HFFc6 (cell line): ENCODE results near the gene ZMIZ2. TPM values are rescaled to one million over a fixed set of nuclear protein-coding genes. Genes with fewer than 3 reads are reported as not detected.

Source experiments
- DNase-seq: peaks from one replicate; pipeline ENCODE4 v3.0.0-alpha.2; 2018
- H3K27ac Mint-ChIP-seq: 2 replicates; pipeline ENCODE4 v1.8.0; 2020; ENCODE audit warnings: mild to moderate bottlenecking, mixed read lengths
- H3K27me3 Mint-ChIP-seq: 2 replicates; pipeline ENCODE4 v1.8.0; 2021; ENCODE audit warnings: mild to moderate bottlenecking, moderate library complexity, mixed read lengths; ENCODE audit not compliant: insufficient read depth
- H3K36me3 Mint-ChIP-seq: 2 replicates; pipeline ENCODE4 v1.8.0; 2021; ENCODE audit warnings: low read depth, mixed read lengths
- H3K4me1 Mint-ChIP-seq: 2 replicates; pipeline ENCODE4 v1.8.0; 2020; ENCODE audit warnings: low read depth, mixed read lengths
- H3K4me3 Mint-ChIP-seq: 2 replicates; pipeline ENCODE4 v1.8.0; 2020; ENCODE audit warnings: mild to moderate bottlenecking, moderate library complexity, mixed read lengths
- H3K9me3 Mint-ChIP-seq: 2 replicates; pipeline ENCODE4 v1.8.0; 2020; ENCODE audit warnings: mild to moderate bottlenecking, mixed read lengths
- total RNA-seq, 6 experiments: library from RNA; stranded (reverse); fragmentation: NEBNext Ultra II Directional; extraction: Animal tissue kit (Norgen Biotek cat#: 25700); gene quantifications; 2 replicates in 1 of 6; 3 replicates in 5 of 6; pipeline ENCODE4 v1.2.3, GENCODE V29; 2021
- TF ChIP-seq, protein P1 (sequence below): fragments of 200-600 bp; sonication (generic); IDR thresholded peaks from 2 replicates; pipeline ENCODE4 v1.5.0; 2021; ENCODE audit warnings: antibody characterized with exemption, mild to moderate bottlenecking

Gene ZMIZ2
- total RNA-seq, 6 experiments from 2014 or later: 33.2 to 42.4 (median 36.6) TPM

DNA sequence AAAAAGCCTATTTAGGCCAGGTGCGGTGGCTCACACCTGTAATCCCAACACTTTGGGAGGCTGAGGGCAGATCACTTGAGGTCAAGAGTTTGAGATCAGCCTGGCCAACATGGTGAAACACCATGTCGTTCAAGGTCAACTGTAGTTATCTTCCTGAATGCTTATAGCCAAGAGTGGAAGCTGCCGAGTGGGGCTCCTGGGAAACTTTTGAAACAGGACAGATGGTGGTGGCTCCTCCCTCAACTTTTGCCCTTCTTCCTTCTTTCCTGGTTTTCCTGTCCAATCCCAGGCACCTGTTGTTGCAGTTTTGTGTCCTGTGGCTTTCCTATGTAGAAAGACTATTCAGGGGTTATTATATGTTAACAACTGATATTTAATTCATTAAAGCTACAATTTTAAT, 39.1 kb downstream of the ZMIZ2 start:
- no peak overlapping the region for H3K27ac Mint-ChIP-seq
- no peak overlapping the region for H3K4me3 Mint-ChIP-seq
- no peaks in the 10 kb centered on the region; the same call in 1 of the 2 replicates for H3K27me3 Mint-ChIP-seq
- TF ChIP-seq, protein P1, sequence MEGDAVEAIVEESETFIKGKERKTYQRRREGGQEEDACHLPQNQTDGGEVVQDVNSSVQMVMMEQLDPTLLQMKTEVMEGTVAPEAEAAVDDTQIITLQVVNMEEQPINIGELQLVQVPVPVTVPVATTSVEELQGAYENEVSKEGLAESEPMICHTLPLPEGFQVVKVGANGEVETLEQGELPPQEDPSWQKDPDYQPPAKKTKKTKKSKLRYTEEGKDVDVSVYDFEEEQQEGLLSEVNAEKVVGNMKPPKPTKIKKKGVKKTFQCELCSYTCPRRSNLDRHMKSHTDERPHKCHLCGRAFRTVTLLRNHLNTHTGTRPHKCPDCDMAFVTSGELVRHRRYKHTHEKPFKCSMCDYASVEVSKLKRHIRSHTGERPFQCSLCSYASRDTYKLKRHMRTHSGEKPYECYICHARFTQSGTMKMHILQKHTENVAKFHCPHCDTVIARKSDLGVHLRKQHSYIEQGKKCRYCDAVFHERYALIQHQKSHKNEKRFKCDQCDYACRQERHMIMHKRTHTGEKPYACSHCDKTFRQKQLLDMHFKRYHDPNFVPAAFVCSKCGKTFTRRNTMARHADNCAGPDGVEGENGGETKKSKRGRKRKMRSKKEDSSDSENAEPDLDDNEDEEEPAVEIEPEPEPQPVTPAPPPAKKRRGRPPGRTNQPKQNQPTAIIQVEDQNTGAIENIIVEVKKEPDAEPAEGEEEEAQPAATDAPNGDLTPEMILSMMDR: no peak
- DNase-seq: no peak
- H3K4me1 Mint-ChIP-seq: peaks cover 13% of the 10 kb centered on the region
- H3K9me3 Mint-ChIP-seq: peaks cover 13% of the 10 kb centered on the region
- H3K36me3 Mint-ChIP-seq: peaks cover 10% of the 10 kb centered on the region

DNA sequence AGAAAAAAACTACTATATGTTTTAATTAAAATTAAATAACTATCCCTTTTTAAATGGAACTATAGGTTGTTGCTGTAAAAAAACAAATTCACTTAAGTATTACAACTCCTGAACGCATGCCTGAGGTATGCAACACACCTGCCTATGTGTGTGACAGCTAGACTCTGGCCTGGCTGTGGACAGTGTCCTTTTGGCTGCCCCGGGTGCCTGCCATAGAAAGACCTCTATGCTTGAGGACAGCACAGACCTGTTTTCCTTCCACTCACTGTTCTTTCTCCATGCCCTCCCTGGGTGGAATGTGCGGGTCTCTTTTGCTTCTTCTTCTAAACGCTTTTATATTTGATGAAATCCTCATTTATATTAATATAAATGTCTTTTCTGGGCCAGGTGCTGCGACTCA, 41.3 kb downstream of the ZMIZ2 start:
- no peak for DNase-seq
- Mint-ChIP-seq H3K4me1 (peaks cover 22% of the 10 kb centered on the region), H3K36me3 (no peaks in the 10 kb centered on the region), H3K9me3 (no peaks in the 10 kb centered on the region), H3K27me3 (peaks cover 4% of the 10 kb centered on the region; the same call in 1 of the 2 replicates), H3K27ac (no peak overlapping the region), H3K4me3 (no peak overlapping the region)
- TF ChIP-seq, protein P1: no peak

DNA sequence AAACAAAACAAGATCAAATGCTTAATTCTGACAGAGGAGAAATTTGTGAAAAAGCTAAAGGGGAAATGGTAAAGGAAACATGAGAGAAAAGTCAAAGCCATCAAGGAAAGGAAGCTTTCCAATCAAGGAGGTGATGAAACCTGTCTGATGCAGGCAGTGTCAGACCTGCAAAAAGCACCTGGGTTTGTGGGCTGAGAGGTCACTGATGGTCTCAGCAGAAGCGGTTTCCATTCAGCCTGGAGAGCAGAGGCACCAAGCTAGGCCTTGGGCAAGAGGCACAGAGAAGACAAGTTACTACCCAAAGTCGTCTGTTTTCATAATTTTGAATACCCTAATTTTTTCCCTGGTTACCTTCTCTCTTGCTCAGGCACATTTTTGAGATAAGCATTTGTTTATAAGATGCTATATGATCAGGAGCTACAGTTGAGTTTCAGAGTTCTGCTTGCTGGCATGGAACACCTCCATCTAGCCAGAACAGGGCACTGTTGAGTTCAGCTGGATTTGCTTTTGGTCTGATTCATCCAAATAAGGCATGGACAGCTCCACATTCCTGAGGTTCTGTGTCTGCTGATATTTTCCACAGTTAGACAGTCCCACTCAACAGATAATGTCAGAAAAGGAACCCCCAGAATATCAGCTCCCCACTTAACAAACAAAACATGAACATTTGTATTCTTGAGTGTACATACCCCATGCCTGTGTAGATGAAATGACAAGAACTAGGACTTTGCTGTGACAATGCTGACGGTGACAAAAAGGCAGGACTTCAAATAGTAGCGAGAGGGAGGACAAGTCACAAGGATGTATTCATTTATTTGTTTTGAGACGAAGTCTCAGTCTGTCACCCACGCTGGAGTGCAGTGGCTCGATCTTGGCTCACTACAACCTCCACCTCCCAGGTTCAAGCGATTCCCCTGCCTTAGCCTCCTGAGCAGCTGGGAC, 42.9 kb downstream of the ZMIZ2 start:
- H3K9me3 Mint-ChIP-seq: no peaks in the 10 kb centered on the region
- peak; percentile 66 for DNase-seq
- no peaks in the 10 kb centered on the region for H3K36me3 Mint-ChIP-seq
- peak overlapping the region; percentile 38; the same call in 1 of the 2 replicates for H3K27ac Mint-ChIP-seq
- H3K4me3 Mint-ChIP-seq: no peak overlapping the region
- H3K27me3 Mint-ChIP-seq: peaks cover 4% of the 10 kb centered on the region
- TF ChIP-seq, protein P1: peak; percentile 40; the same call in 1 of the 2 replicates
- H3K4me1 Mint-ChIP-seq: peaks cover 22% of the 10 kb centered on the region

DNA sequence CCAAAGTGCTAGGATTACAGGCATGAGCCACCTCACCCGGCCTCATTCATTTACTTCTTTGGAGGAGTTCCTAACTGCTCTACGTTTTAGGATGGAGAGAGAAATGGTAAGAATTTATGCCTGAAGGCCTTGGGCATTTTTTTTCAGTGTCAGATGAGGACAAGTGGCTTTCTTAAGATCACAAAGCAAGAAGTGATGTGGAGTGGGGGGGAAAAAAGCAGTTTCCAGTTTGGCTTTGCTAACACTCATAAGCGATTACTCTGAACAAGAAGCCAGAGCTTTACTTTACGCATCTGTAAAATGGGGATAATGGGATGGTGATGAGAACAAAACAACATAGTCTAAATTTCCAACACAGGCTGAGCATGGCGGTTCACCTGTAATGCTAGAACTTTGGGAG, 45.3 kb downstream of the ZMIZ2 start:
- H3K4me3 Mint-ChIP-seq: no peak overlapping the region

DNA sequence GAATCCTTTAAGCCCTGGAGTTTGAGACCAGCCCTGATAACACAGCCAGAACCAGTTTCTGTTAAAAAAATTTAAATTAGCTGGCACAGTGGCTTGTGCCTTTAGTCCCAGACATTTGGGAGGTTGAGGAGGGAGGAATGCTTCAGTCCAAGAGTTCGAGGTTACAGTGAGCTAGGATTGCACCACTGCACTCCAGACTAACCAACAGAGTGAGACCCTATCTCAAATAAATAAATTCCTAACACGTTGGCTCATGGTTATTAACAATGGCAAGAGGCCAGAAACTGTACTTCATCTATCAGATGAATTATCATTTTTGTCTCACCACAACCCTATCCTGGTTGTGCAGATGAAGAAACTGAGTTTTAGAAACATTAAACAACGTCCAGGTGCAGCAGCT, 45.7 kb downstream of the ZMIZ2 start:
- Mint-ChIP-seq H3K9me3 (peaks cover 5% of the 10 kb centered on the region; the same call in 1 of the 2 replicates), H3K4me1 (peaks cover 40% of the 10 kb centered on the region), H3K27me3 (peaks cover 15% of the 10 kb centered on the region), H3K4me3 (no peak overlapping the region), H3K27ac (peak overlapping the region; percentile 72), H3K36me3 (peaks cover 18% of the 10 kb centered on the region)
- TF ChIP-seq, protein P1: no peak
- no peak for DNase-seq

More for the DNA sequence above, 45.3 kb downstream of the ZMIZ2 start:
- peak; percentile 71 for DNase-seq
- H3K27me3 Mint-ChIP-seq: peaks cover 15% of the 10 kb centered on the region
- peaks cover 5% of the 10 kb centered on the region; the same call in 1 of the 2 replicates for H3K9me3 Mint-ChIP-seq
- H3K36me3 Mint-ChIP-seq: peaks cover 17% of the 10 kb centered on the region
- H3K4me1 Mint-ChIP-seq: peaks cover 38% of the 10 kb centered on the region
- TF ChIP-seq, protein P1: no peak
- peak overlapping the region; percentile 72 for H3K27ac Mint-ChIP-seq
